Gastrocnemius medialis (tissue), 4 donors: Measurements from ENCODE around the gene PEMT. TPM values are rescaled to one million over a fixed set of nuclear protein-coding genes. Genes with fewer than 3 reads are reported as not detected.

Source experiments
- ATAC-seq, 2 donors: fragments of 150-250 bp; one replicate each; pipeline ENCODE4 v1.9.1; 2016
- DNase-seq, 2 donors: peaks; one replicate each; pipeline ENCODE4 v3.0.0-alpha.2; 2019
- H3K27ac ChIP-seq, 4 donors: fragments of 200-600 bp; sonication (generic); 1 replicate in 1 of 4; 2 replicates in 3 of 4; pipeline ENCODE4 v1.5.1; 2016 to 2018; ENCODE audit warnings: mild to moderate bottlenecking in 2 of 4, moderate library complexity in 1 of 4
- H3K27me3 ChIP-seq, 3 donors: fragments of 200-600 bp; sonication (generic) in 2 of 3; 1 replicate in 1 of 3; 2 replicates in 2 of 3; pipeline versions ENCODE4 v1.5.1 to v1.6.0; 2016 to 2019; ENCODE audit warnings: mild to moderate bottlenecking in 1 of 3, moderate library complexity in 1 of 3
- H3K36me3 ChIP-seq, 2 donors: fragments of 200-600 bp; sonication (generic) in 1 of 2; one replicate each; pipeline ENCODE4 v1.5.1; 2017 to 2018
- H3K4me1 ChIP-seq, 2 donors: fragments of 200-600 bp; sonication (generic) in 1 of 2; one replicate each; pipeline ENCODE4 v1.5.1; 2016 to 2017; ENCODE audit warnings: mild to moderate bottlenecking in 2 of 2
- H3K4me3 ChIP-seq, 4 donors: fragments of 200-600 bp; sonication (generic) in 3 of 4; 1 replicate in 1 of 4; 2 replicates in 3 of 4; pipeline ENCODE4 v1.5.1; 2016 to 2019; ENCODE audit warnings: mild to moderate bottlenecking in 2 of 4
- H3K9me3 ChIP-seq, 3 donors: fragments of 200-600 bp; sonication (generic) in 2 of 3; 1 replicate in 1 of 3; 2 replicates in 2 of 3; pipeline ENCODE4 v1.5.1; 2016 to 2019
- POLR2A ChIP-seq, 2 donors: fragments of 450-650 bp; IDR thresholded peaks; one replicate each; pipeline ENCODE4 v1.6.1; 2017; ENCODE audit warnings: antibody characterized with exemption in 2 of 2, mild to moderate bottlenecking in 2 of 2, moderate library complexity in 2 of 2
- in situ Hi-C, 4 donors: fragments of 200-750 bp; cut with MboI; loops; one replicate each; pipeline versions ENCODE4 v1.15.0 to v1.8.0; 2017; ENCODE audit warnings: low sequenced_read_pairs in 4 of 4
- intact Hi-C: fragments of 100-400 bp; cut with DNase I; formaldehyde crosslinking; loops from one replicate; pipeline ENCODE4 v1.15.1; 2023; ENCODE audit warnings: low total_unique reads
- total RNA-seq, 4 donors: library from RNA; depleted of rRNA; stranded (reverse); fragments of >200 nt; gene quantifications; one replicate each; pipeline versions ENCODE4 v1.1.0 to v1.2.3, GENCODE V29; 2016
- TF ChIP-seq, protein P1 (sequence below), 5 experiments: fragments of 450-650 bp in 3 of 5; fragments of 200-600 bp in 2 of 5; sonication (generic) in 2 of 5; IDR thresholded peaks in 4 of 5; conservative IDR thresholded peaks in 1 of 5; 1 replicate in 4 of 5; 2 replicates in 1 of 5; pipeline ENCODE4 v1.5.1; 2016 to 2019; ENCODE audit warnings: antibody characterized with exemption in 5 of 5, mild to moderate bottlenecking in 3 of 5, moderate library complexity in 3 of 5

PEMT gene
- total RNA-seq, 4 donors from 2014 or later, result 32.8 to 48.2 (median 34.2) TPM

DNA sequence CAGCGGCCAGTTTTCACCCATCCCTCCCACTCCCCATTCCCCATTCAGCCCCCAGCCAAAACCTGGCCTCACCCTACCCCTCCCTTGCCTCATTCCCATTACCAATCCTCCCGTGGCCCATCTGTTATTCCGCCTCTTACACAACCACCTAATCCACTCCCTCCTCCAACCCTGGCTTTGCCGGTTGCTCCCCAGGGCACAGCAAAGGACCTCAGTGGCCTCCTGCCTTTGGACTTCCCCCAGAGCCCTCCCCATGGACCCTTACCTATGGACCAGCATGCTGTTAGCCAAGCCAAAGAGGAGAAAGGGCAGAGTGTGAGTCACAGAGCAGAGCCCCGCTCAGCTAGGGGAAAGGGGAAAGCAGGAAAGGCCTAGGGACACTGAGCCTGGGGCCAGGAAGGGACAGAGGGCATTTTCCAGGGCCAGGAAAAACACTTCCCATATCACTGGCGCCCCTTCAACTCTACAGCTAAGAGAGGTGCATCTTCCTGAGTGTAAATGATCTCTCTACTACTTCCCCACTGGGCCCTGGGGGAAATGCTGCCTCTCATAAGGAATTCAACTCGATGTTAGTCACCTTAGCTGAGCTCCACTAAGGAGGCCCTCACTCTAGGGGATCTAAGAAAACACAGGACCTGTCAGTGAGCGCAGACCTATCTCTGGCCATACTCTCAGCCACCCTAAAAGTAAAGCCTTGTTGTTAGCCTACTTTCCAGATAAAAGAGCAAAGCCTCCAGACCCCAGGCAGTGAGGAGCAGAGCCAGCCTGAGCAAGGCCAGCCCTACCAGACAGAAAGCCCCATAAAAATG lies 10.6 kb downstream of the PEMT start:
- DNase-seq (no peak), ATAC-seq (no peak)
- Histone ChIP-seq H3K27me3 (no peaks in the 10 kb centered on the region), H3K36me3 (no peaks in the 10 kb centered on the region), H3K4me3 (no peak overlapping the region), H3K9me3 (no peaks in the 10 kb centered on the region), H3K27ac (no peak overlapping the region), H3K4me1 (peaks cover 0 to 3% of the 10 kb centered on the region in 2 donors)
- intact Hi-C loops (no loop called here), in situ Hi-C loops (loop anchor here in 1 of 4 donors (10.0 kb wide), 1 partner anchor 106 kb away; the partner anchor contains the start of gene MED9)
- TF ChIP-seq, protein P1, sequence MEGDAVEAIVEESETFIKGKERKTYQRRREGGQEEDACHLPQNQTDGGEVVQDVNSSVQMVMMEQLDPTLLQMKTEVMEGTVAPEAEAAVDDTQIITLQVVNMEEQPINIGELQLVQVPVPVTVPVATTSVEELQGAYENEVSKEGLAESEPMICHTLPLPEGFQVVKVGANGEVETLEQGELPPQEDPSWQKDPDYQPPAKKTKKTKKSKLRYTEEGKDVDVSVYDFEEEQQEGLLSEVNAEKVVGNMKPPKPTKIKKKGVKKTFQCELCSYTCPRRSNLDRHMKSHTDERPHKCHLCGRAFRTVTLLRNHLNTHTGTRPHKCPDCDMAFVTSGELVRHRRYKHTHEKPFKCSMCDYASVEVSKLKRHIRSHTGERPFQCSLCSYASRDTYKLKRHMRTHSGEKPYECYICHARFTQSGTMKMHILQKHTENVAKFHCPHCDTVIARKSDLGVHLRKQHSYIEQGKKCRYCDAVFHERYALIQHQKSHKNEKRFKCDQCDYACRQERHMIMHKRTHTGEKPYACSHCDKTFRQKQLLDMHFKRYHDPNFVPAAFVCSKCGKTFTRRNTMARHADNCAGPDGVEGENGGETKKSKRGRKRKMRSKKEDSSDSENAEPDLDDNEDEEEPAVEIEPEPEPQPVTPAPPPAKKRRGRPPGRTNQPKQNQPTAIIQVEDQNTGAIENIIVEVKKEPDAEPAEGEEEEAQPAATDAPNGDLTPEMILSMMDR (IDR thresholded peaks at IDR 0.05 in 4 of 5, conservative IDR thresholded peaks at IDR 0.05 in 1 of 5), result no peak
- TF ChIP-seq POLR2A (IDR thresholded peaks at IDR 0.05), result no peak

DNA sequence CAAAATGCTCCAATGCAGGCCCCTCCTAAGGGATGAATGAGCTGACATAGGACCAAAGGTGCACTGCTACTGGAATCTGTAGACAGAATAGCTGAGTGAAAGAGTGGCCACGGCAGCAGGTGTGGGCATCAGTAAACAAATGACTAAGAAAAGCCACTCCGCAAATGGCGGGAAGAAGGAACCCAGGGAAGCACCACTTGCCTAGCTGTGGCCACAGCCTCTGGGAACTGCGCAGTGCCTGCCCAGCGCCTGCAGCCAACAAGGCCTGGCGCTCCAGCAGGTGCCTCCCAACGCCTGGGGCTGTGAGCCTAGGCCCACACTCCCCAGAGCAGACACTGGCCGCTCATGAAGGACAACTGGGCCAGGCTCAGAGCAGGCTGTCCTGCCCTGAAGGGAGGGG lies 11.8 kb downstream of the PEMT start:
- in situ Hi-C loops, result loop anchor here in 2 of 4 donors (10.0 kb wide), 2 partner anchors 105 to 225 kb away; partner anchors contain the start of gene MED9 (in 1 of the 2)
- DNase-seq (no peak), ATAC-seq (no peak)
- Histone ChIP-seq H3K27ac (no peak overlapping the region), H3K36me3 (no peaks in the 10 kb centered on the region), H3K9me3 (no peaks in the 10 kb centered on the region), H3K4me3 (no peak overlapping the region), H3K27me3 (no peaks in the 10 kb centered on the region), H3K4me1 (peaks cover 0 to 3% of the 10 kb centered on the region in 2 donors)
- intact Hi-C loops, result no loop called here
- TF ChIP-seq, protein P1 (IDR thresholded peaks at IDR 0.05 in 4 of 5, conservative IDR thresholded peaks at IDR 0.05 in 1 of 5), result no peak
- TF ChIP-seq POLR2A (IDR thresholded peaks at IDR 0.05), result no peak

DNA sequence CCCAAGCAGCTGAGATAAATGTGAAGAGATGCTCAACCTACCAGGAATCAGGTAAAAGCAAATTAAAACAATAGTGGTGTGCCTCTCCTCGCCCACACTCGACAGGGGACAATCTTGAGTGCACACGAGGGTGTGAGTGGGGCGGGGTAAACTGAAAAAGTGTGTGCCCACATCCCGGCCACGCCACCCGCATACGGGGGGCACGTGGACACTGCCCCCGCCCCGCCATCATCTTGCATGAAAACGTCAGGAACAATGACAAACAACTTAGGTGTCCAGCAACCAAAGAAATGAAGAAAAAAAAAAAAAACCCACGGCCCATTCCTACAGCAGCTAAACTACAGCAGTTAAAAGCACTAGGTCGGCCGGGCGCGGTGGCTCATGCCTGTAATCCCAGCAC lies 14.1 kb downstream of the PEMT start:
- H3K9me3 ChIP-seq, result no peaks in the 10 kb centered on the region

DNA sequence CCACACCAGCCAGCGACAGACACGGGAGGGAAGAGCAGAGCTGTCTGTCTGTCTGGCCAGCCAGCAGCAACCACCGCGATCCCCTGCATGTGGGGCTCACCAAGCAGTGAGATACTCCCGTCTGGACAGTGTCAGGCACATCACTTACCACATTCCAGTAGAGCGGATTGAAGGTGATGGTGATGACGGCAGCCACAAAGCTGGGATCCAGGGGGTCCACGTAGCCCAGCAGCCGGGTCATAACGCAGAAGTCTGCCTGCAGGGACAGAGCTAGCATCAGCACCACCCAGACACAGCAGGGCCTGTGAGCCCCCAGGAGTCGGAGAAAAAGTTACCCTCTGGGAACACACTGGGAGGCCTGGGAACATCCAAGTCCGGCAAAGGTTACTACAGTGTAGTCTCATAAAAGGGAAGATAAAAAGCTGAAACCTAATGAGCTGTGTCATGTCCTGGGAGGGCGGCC lies 14.7 kb downstream of the PEMT start:
- intact Hi-C loops (no loop called here), in situ Hi-C loops (loop anchor here in 1 of 4 donors (10.0 kb wide), 1 partner anchor 222 kb away; no protein-coding TSS in a partner anchor)
- Histone ChIP-seq H3K27me3 (no peaks in the 10 kb centered on the region), H3K4me3 (no peak overlapping the region), H3K27ac (no peak overlapping the region), H3K4me1 (peaks cover 0 to 1% of the 10 kb centered on the region in 2 donors), H3K9me3 (no peaks in the 10 kb centered on the region), H3K36me3 (no peaks in the 10 kb centered on the region)
- no peak for DNase-seq
- no peak for TF ChIP-seq POLR2A (IDR thresholded peaks at IDR 0.05)
- TF ChIP-seq, protein P1 (IDR thresholded peaks at IDR 0.05 in 4 of 5, conservative IDR thresholded peaks at IDR 0.05 in 1 of 5), result no peak
- ATAC-seq, result no peak

More for the DNA sequence above, 14.1 kb downstream of the PEMT start:
- Histone ChIP-seq H3K36me3 (no peaks in the 10 kb centered on the region), H3K4me3 (no peak overlapping the region), H3K4me1 (peaks cover 0 to 3% of the 10 kb centered on the region in 2 donors), H3K27ac (no peak overlapping the region), H3K27me3 (no peaks in the 10 kb centered on the region)
- DNase-seq (no peak), ATAC-seq (no peak)
- in situ Hi-C loops, result loop anchor here in 1 of 4 donors (10.0 kb wide), 1 partner anchor 223 kb away; no protein-coding TSS in a partner anchor
- TF ChIP-seq, protein P1 (IDR thresholded peaks at IDR 0.05 in 4 of 5, conservative IDR thresholded peaks at IDR 0.05 in 1 of 5), result no peak
- TF ChIP-seq POLR2A (IDR thresholded peaks at IDR 0.05), result no peak
- intact Hi-C loops, result no loop called here
